ENCODE data around the gene UFSP2.
"Not testable (repeated sequence)": the region's sequence is repeated elsewhere in the genome, so short reads cannot be mapped to it uniquely, and the experiment has no call there.

Gene UFSP2

GRCh38 chr4:185384061-185384460 lies 41.7 kb downstream of the UFSP2 start:
- DNase-seq (ENCODE audit: low read depth in 2 of 2), result no peak

- no peak for DNase-seq (ENCODE audit: low read depth in 2 of 2)
These were observed 42.3 kb downstream of the UFSP2 start for GRCh38 chr4:185383451-185383850.

- no peak for DNase-seq (ENCODE audit: low read depth in 2 of 2)
These were observed 43.0 kb downstream of the UFSP2 start for GRCh38 chr4:185382754-185383153.

- DNase-seq (ENCODE audit: low read depth in 2 of 2), result no peak
These were observed 44.2 kb downstream of the UFSP2 start for GRCh38 chr4:185381288-185382196.

GRCh38 chr4:185380320-185380719 lies 45.4 kb downstream of the UFSP2 start:
- DNase-seq (ENCODE audit: low read depth in 2 of 2), result no peak

GRCh38 chr4:185379326-185380295 lies 46.2 kb downstream of the UFSP2 start:
- DNase-seq (ENCODE audit: low read depth in 2 of 2), result no peak

- no peak for DNase-seq (ENCODE audit: low read depth in 2 of 2)
These were observed 47.5 kb downstream of the UFSP2 start for GRCh38 chr4:185378264-185378663.

GRCh38 chr4:185374573-185374972 lies 51.2 kb downstream of the UFSP2 start:
- DNase-seq (ENCODE audit: low read depth in 2 of 2), result no peak

- DNase-seq (ENCODE audit: low read depth in 2 of 2), result no peak
These were observed 51.7 kb downstream of the UFSP2 start for GRCh38 chr4:185374027-185374426.

GRCh38 chr4:185371702-185372101 lies 54.1 kb downstream of the UFSP2 start:
- DNase-seq (ENCODE audit: low read depth in 2 of 2), result no peak

- DNase-seq (ENCODE audit: low read depth in 2 of 2), result no peak
These were observed 55.4 kb downstream of the UFSP2 start for GRCh38 chr4:185370268-185370949.

- DNase-seq (ENCODE audit: low read depth in 2 of 2), result no peak
These were observed 56.0 kb downstream of the UFSP2 start for GRCh38 chr4:185369731-185370130.

GRCh38 chr4:185364886-185365285 lies 60.9 kb downstream of the UFSP2 start:
- no peak for DNase-seq (ENCODE audit: low read depth in 2 of 2)

GRCh38 chr4:185363251-185363650 lies 62.5 kb downstream of the UFSP2 start:
- DNase-seq (ENCODE audit: low read depth in 2 of 2), result no peak

GRCh38 chr4:185362570-185362969 lies 63.2 kb downstream of the UFSP2 start:
- not testable (repeated sequence) for DNase-seq (ENCODE audit: low read depth in 2 of 2)

- no peak for DNase-seq (ENCODE audit: low read depth in 2 of 2)
These were observed 63.9 kb downstream of the UFSP2 start for GRCh38 chr4:185361872-185362271.

- DNase-seq (ENCODE audit: low read depth in 2 of 2), result no peak
These were observed 65.9 kb downstream of the UFSP2 start for GRCh38 chr4:185359767-185360446.

- DNase-seq (ENCODE audit: low read depth in 2 of 2), result no peak
These were observed 66.8 kb downstream of the UFSP2 start for GRCh38 chr4:185358959-185359358.

- no peak for DNase-seq (ENCODE audit: low read depth in 2 of 2)
These were observed 67.2 kb downstream of the UFSP2 start for GRCh38 chr4:185358514-185358913.

- no peak for DNase-seq (ENCODE audit: low read depth in 2 of 2)
These were observed 67.9 kb downstream of the UFSP2 start for GRCh38 chr4:185357733-185358440.

- no peak for DNase-seq (ENCODE audit: low read depth in 2 of 2)
These were observed 68.6 kb downstream of the UFSP2 start for GRCh38 chr4:185357211-185357610.

All from stimulated activated CD4-positive, alpha-beta T cell treated with anti-CD3 and anti-CD28 coated beads, Interleukin-12 subunit alpha, Interleukin-12 subunit beta, amount 100 ng/mL, for 24 hours (primary cell).